CD4-positive, alpha-beta T cell treated with Interferon alpha-2 for 1 hour (primary cell): ENCODE data around the gene HYDIN.
"Not testable (repeated sequence)": the region's sequence is repeated elsewhere in the genome, so short reads cannot be mapped to it uniquely, and the experiment has no call there.

Experiments
- DNase-seq, 2 donors: peaks; one replicate each; pipeline ENCODE4 v3.0.0-alpha.2; 2020 to 2022

Gene HYDIN

DNA sequence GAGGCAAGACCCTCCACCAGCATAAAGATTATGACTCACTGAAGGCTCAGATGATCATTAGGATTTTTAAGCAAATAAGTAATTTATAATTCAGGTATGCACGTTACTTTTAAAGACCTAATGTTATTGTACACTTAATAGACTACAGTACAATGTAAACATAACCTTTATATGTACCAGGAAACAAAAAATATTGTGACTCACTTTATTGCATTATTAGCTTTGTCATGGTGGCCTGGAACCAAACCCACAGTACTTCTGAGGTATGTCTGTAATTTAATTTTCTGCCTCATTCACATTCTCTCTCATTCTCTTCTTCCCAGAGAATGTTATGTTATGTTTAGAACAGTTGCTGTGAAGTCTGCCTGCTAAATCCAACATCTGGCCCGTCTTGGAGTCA lies 407.8 kb downstream of the HYDIN start:
- DNase-seq: not testable (repeated sequence)

DNA sequence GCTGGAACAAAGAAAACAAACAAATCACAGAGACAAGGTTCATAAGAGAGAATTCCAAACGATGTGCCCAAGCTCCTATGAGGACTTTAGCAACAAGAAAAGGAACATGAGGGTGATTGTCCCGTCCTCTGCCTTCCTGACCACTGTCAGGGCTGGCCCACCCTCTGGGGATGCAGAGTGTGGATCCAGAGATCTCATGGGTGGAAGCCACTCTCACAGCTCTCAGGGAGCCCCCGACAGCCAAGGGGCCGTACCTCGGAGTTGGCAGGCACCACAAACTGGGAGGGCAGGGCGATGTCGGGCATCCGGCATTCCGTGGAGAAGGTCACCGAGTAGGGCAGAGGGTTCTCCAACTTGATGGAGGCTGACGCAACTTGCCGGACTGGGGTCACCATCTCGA lies 412.4 kb downstream of the HYDIN start:
- DNase-seq: not testable (repeated sequence)

DNA sequence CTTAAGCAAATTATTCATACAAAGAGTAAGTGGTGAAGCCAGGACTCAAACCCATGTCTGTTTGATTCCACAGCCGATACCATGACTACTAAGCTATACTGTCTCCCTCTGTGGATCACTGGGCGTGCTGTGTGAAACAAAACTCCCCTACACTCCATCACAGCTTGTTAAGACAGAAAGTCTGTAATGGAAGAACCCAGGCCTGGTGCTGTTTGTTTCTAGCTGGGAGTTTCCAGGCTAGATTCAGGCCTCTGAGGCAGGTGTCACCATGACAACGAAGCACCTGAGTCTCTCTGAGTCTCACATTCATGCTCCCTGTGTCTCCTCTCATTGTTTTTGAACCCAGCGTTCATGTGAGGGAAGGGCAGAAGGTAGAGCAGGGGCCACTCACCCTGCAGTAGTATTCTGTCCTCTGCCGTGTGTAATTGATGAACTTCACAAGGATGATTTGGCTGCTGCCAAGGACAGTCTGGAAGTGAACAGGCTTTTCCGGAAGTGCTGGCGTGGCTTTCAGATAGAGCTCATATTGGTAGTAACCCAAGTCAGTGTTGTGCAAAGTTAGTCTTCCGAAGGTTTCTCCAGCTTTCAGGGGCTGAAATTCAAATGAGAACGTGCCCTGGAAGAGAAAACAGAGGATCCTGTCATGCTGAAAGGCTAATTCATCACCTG lies 421.0 kb downstream of the HYDIN start:
- no peak for DNase-seq

DNA sequence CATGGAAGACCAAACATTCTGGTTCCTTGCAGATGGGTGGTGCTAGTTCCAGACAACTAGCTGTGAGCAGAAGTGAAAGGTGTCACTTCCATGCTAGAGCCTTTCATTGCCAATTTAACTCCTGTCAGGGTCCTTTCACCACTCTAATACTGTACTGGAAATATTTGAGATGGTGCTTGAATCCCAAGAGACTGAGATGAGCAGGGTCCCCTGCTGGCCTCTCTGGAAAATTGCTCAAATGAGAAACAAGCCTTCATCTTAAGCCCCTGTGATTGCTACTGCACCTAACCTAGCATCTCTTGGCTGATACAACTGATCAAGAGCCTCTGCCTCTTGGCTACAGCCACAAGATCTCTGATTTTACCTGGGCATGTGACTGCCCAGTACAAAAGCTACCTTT lies 422.2 kb downstream of the HYDIN start:
- DNase-seq: no peak

DNA sequence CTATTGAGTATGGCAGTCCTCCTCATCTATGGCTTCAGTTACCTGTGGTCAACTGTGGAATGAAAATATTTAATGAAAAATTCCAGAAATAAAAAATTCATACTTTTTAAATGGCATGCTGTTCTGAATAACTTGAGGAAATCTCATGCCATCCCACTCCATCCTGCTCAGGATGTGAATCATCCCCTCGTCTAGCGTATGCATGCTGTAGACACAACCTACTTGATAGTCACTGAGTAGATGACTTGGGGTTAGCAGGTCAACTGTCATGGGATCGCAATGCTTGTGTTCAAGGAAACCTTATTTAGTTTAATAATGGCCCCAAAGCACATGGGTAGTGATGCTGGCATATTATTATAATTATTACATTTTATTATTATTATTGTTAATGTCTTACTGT lies 424.7 kb downstream of the HYDIN start:
- no peak for DNase-seq

DNA sequence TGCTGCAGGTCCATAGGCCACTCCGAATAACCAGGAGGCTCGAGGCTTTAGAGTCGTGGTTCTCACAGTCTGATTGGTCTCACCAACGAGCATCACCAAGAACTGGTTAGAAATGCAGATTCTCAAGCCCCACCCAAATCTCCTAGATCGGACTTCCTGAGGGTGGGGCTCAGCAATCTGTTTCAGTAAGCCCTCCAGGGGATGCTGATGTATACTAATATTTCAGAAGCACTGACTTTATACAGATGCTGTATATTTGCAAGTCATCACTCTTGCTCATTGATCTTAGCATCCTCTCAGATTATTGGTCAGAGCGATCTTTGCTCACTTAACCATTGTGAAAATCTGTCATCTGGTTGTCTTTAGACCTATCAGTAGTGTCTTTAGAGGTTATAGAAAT lies 425.1 kb downstream of the HYDIN start:
- no peak for DNase-seq

DNA sequence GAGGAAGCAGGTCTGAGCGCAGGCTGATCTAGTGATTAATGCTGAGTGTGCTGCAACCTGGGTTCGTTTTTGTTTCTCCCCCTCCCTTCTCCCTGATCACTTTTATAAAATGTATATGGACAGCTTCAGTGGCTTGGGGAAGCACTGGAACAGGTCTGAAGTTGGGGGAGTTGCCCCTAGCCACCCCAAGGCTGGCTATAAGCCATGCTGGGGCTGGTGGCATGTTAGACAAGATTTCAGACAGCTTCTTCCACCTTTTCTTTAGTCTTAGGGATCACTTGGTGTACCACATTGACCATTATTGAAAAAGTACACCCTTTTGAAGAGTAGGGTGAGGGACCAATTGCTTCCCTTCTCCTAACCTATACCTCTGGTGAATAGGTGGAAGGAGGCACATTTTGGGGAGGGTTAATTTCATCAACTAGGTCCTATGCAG lies 425.8 kb downstream of the HYDIN start:
- no peak for DNase-seq

DNA sequence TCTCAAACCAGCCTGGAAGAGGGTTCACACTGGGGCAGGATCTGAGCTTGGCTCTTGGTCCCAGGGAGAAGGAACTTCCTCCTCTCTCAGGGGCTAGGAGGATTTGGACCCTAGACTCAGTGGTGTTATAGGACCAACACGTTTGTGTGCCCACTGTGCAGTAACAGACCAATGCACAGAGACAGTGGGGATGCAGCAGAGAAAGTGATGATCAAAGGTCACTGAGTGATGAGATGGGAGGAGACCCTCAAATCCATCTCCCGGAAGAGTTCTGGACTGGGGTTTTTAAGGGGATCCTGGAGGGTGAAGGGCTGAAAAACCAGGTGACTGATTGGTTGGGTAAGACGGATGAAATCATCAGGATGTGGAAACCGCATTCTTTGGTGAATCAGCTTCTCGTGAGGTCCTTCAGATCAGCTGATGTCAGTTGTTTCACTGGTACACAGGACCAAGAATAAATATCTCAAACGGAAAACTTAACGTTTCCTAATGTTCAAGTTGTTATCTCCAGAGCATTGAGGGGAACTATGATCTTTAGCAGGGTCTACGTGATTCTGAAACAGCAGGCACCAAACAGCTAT lies 426.3 kb downstream of the HYDIN start:
- no peak for DNase-seq

DNA sequence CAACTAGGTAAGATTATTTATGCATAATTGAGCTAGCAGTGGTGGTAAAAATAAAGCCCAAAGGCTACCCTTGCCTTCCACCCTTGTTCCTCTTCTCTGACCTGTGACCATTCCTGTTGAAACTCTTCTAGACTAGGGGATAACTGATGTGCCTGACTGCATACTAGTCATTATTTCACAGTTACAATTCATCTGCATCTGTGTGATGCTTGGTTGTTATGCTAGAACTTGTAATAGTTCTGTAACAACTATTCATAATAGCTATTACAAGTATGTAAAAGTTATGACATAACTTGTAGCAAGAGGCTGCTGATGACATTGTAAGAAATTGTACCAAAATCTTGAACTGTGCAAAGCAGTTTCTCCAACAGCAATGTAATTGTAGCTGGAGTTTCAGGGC lies 427.2 kb downstream of the HYDIN start:
- no peak for DNase-seq

DNA sequence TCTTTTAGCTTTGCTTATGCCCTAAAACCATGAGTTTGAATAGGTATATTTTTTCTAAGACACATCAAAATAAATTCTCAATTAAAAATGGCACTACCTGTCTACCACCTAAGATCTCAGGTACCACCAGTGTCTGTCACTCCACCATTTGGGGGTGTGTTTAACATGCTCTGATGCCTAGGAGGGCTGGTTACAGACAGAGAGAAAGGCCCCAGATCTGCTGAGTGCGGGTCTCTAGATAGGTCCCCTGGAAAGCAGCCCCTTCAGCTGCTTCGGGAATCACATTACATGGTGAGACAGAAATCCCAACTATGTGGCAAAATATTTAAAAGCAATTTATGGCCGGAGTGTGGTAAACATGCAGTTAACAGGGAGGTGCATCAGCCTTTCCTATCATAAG lies 428.9 kb downstream of the HYDIN start:
- no peak for DNase-seq

DNA sequence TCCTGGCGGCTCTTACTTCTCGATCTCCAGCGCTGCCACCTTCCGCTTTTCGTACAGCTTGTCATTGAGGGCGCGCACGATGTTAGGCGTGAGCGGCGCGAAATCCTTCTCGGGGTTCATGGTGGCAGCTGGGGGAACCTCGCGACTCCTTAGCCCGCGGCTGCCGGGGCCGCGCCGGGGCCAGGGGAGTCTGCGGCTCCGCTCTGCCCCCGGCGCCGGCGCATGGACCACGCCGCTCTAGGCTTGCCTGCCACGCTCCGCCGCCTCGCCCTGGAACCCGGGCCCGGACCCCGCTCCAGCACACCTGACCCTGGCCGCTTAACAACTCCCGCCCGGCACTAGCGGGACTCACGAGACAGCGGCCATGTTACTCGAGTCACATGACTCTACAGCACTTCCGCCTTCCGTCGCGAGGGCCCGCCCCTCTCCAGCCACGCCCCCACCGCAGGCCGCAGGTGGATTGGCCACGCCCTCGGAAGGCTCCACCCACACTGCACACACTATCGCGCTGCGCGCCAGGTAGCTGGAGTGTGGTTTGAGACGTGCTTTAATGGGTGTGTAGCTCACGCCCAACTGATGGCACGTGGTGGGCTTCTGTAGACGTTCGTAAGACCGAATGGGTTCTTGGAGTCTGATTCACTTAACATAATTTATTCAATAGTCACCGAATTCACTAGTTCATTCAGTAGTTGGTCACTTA lies 429.6 kb downstream of the HYDIN start, which contains the start of gene VAC14:
TSS of gene VAC14 (minus strand) at position 378 of the 700 bp plus-strand sequence. CDS start at position 120, 258 bp downstream.
- DNase-seq: peak; percentile 94 to 97

DNA sequence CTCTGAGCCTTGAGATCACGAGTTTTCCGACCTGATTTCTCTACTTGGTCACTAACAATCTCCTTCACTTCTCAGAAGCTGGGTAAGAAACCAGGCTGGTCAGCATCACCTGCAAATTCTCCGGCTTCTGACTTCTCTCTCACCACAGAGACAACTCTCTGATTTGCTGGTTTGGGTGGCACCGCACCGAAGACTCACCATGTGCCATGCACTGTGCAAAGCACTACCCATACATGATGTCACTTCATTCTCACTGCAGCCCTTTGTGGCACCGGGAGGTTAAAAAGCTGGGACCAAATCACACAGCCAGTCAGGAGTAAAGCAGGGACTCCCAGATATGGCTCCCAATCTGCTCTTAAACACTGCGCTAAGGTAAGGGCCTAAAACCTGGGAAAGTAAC lies 430.2 kb downstream of the HYDIN start:
- DNase-seq: no peak

DNA sequence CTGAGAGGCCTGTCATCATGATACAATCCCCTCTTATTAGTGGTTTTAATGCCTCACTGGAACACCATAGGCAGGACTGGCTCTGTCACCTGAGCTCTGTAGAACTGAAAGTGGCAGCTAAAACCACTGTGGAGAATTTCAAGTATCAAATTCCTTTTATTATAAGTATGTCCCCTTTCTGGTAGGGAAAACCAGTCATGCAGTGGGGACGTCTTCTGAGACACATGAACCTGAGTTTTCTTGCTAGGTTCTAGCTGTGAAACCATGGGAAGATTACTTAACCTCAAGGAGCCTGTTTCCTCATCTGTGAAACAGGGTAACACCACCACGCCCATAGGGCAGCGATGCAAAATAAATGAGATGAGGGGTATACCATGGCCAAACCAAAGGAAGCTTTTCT lies 434.2 kb downstream of the HYDIN start:
- DNase-seq: no peak

DNA sequence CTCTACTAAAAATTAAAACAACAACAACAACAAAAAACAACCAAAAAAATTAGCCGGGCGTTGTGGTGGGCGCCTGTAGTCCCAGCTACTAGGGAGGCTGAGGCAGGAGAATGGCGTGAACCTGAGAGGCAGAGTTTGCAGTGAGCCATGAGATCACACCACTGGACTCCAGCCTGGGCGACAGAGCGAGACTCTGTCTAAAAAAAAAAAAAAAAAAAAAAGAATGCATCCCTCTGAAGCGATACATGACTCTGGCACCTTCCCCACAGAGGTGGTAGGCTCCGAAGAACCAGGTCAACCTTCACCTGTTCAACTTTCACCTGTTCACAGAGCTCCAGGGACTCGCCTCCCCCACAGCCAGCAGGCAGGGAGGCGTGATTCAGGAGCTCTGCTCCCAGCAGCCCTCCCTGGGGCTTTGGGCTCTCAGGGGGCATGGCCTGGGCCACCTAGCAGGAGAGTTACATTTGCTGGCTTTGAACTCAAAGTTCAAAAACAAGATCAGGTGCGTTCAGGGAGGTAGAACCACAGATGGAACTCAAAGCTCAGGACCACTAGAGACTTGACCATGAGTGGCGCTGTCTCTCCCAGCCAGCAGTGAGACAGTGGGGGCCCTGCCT lies 435.1 kb downstream of the HYDIN start:
- no peak for DNase-seq

DNA sequence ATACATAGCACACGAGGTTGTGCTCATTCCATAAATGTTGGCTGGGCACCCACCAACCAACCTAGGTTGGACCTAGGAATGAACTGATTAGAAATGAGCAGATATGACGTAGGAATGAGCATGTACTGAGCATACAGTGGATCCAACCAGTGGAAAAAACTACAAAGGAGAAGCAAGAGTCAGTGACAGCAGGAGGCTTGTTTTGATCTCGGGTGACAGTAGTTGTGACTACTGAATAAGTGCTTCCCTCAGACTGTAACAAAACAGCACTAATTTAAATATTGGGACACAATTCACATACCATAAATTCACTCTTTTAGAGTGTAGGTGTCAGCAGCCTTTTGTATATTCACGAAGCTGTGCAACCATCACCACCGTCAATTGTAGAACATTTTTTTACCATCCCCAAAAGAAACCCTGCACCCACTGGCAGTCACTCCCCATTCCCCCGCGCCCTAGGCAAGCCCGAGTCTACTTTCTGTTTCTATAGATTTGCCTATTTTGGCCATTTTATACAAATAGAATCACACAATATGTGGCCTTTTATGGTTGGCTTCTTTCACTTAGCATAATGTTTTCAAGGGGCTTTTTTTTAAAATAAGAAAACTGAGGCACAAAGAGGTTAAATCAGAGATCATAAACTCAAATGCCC lies 436.5 kb downstream of the HYDIN start:
- no peak for DNase-seq

DNA sequence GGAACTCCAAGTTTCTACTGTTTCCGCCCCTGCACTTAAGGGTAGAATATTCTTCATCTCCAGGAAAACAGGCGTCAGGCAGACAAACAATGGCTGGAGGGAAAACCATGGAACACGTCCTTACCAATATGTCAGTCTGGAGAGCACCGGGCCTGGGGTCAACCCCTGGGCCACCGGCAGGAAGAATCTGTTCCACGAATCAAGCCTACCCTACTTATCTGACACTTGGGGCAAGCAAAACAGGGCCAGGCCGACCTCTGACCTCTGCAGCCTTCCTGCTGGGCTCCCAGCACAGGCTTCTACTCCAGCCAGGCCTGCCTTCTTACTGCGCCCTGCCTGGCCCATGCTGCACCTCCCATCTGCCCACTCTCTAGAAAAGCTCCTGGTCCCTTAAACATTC lies 439.7 kb downstream of the HYDIN start:
- no peak for DNase-seq

DNA sequence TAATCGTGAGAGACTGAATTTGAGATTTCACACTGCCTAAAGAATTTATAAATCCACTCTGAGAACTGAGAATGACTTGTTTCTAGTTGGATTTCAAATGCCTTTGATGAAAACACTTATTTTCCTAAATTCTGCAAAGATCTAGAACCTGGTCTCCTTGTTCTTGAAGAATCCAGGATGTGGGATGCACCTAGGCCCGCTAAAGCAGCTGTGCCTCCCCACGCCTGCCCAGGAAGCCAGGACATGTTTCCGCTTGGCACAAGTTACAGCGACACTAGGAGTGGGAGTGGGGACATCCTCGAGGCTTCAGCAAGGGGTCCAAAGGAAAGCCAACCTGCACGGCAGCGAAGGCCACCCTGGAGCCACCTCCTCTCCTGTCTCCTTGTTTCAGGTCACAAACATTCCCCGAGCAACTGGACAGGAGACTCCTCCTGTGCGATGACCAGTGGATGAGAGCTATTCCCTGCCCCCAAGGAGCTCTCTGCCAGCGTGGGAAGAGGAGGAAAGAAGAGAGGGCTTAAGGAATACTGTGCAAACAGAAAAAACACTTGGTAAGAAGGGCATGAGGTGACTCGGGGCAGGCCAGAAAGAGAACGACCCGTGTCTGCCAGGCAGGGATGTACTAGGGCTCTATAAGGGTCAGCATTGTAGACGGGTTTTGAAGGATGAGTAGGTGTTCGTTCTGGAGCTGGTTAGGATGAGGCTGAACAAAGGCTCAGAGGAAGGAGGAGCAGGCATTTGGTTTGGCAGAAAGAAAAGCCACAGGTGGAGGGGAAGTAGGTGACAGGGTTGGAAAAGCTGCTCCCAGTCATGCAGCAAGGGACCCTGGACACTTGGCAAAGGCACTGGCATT lies 440.7 kb downstream of the HYDIN start:
- no peak for DNase-seq

DNA sequence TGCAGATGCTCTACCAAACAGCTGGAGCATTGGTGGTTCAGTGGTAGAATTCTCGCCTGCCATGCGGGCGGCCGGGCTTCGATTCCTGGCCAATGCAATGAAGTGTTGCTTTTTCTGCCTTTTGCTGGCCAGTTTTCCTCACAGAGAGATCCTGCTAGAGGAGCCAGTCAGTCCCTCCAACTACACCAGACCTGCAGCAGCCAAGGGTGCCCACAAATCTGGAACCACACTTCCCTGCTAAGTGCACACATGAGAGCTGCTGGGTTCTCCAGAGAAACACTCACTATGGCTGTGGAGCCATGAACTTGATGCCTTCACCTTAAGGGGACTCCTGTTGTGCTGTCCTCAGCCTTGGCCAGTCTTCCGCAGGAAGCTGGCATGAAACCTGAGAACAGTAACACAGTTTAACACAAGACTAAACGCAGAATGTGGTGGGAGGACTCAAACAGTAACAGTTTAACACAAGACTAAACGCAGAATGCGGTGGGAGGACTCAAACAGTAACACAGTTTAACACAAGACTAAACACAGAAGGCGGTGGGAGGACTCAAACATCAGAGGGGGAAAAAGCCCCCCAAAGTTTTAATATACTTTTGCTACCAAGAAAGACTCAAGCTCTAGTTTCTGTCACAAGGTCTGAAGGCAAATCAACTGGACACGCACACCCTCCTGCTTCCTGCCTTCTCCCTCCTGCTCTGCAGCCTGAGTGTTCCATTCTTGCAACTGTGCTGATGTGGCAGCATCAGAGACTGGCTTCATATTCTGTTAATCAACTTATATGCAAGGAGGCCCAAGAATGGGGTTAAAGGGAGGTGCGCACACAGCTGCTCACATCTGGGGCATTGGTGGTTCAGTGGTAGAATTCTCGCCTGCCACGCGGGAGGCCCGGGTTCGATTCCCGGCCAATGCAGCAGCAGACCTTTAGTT lies 441.6 kb downstream of the HYDIN start:
- no peak for DNase-seq

DNA sequence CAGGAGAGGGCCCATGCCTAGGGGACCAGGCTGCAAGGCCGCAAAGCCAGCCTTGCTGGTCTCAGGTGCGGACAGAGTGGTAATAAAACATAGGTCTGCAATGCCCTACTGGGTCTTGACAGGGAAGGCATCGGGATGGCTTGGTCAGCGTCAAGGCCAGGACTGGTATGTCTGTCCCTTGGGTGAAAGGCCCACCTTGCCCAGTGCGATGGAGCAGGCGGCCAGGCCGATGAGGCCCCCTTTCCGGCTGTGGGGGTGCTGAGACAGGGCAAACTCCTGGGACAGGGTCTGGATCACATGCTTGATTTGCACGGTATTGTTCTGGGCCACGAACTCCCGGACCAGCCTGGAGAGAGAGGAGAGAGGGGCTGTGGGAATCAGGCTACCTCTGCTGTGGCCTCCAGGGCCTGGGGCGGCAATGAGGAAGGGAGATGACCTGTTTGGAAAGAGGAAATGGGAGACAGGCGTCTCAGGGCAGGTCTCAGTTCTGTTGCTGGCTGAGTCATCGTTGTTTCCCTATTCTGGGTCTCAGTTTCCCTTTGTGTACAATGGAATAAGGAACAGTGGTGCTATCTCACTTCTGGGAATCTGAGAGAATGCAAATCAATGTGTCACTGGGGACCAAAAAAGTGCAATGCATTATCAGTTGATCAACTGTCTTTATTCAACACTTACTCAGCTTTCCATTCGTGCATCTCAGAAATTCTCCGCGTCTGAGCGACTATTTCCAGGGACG lies 444.3 kb downstream of the HYDIN start:
- no peak for DNase-seq
